Esophagus muscularis mucosa (tissue), 4 donors: ENCODE measurements around the gene PGP. TPM values are rescaled to one million over a fixed set of nuclear protein-coding genes. Genes with fewer than 3 reads are reported as not detected.

ENCODE experiments used
- DNase-seq: peaks from one replicate; pipeline ENCODE4 v3.0.0-alpha.2; 2017; ENCODE audit errors: extremely low spot score
- H3K27ac ChIP-seq, 4 donors: fragments of 200-600 bp; sonication (generic); replicated peaks in 1 of 4; 1 replicate in 3 of 4; 2 replicates in 1 of 4; pipeline ENCODE4 v1.5.1; 2016 to 2019; ENCODE audit warnings: mild to moderate bottlenecking in 1 of 4
- H3K27me3 ChIP-seq, 4 donors: fragments of 200-600 bp; sonication (generic); one replicate each; pipeline versions ENCODE4 v1.5.1 to v1.6.0; 2016 to 2019
- H3K36me3 ChIP-seq, 4 donors: fragments of 200-600 bp; sonication (generic); one replicate each; pipeline ENCODE4 v1.5.1; 2016 to 2019
- H3K4me1 ChIP-seq, 4 donors: fragments of 200-600 bp; sonication (generic); one replicate each; pipeline ENCODE4 v1.5.1; 2016 to 2019
- H3K4me3 ChIP-seq, 4 donors: fragments of 200-600 bp; sonication (generic); 1 replicate in 2 of 4; 2 replicates in 2 of 4; pipeline ENCODE4 v1.5.1; 2016 to 2019; ENCODE audit warnings: mild to moderate bottlenecking in 4 of 4, moderate library complexity in 1 of 4
- H3K9me3 ChIP-seq, 4 donors: fragments of 200-600 bp; sonication (generic); 1 replicate in 3 of 4; 2 replicates in 1 of 4; pipeline ENCODE4 v1.5.1; 2016 to 2019
- CTCF ChIP-seq, 3 experiments: fragments of 200-600 bp in 2 of 3; fragments of 450-650 bp in 1 of 3; sonication (generic) in 2 of 3; IDR thresholded peaks; one replicate each; pipeline ENCODE4 v1.5.1; 2017 to 2019; ENCODE audit warnings: antibody characterized with exemption in 3 of 3, mild to moderate bottlenecking in 2 of 3, moderate library complexity in 1 of 3
- EP300 ChIP-seq: sonication (generic); formaldehyde crosslinking; IDR thresholded peaks from one replicate; pipeline ENCODE4 v1.6.1; 2017; ENCODE audit warnings: antibody characterized with exemption
- POLR2A ChIP-seq: fragments of 450-650 bp; IDR thresholded peaks from one replicate; pipeline ENCODE4 v1.6.1; 2017; ENCODE audit warnings: antibody characterized with exemption, moderate library complexity, mild to moderate bottlenecking, low read depth
- POLR2AphosphoS5 ChIP-seq, 2 donors: sonication (generic); formaldehyde crosslinking; IDR thresholded peaks; one replicate each; pipeline ENCODE4 v1.6.1; 2017; ENCODE audit warnings: antibody characterized with exemption in 2 of 2
- WGBS: methylation state at CpG from one replicate; pipeline ENCODE4 v1.1.5; 2018; 5-methylcytosine and 5-hydroxymethylcytosine counted together
- intact Hi-C: fragments of 100-400 bp; cut with DNase I; formaldehyde crosslinking; loops from one replicate; pipeline ENCODE4 v1.15.1; 2023
- total RNA-seq, 4 donors: library from RNA; depleted of rRNA; stranded (reverse); fragments of >200 nt; gene quantifications; one replicate each; pipeline versions ENCODE4 v1.1.0 to v1.2.1, GENCODE V29; 2016

Gene PGP
- total RNA-seq, 4 donors from 2014 or later, result 8.9 to 20.0 (median 13.7) TPM

DNA sequence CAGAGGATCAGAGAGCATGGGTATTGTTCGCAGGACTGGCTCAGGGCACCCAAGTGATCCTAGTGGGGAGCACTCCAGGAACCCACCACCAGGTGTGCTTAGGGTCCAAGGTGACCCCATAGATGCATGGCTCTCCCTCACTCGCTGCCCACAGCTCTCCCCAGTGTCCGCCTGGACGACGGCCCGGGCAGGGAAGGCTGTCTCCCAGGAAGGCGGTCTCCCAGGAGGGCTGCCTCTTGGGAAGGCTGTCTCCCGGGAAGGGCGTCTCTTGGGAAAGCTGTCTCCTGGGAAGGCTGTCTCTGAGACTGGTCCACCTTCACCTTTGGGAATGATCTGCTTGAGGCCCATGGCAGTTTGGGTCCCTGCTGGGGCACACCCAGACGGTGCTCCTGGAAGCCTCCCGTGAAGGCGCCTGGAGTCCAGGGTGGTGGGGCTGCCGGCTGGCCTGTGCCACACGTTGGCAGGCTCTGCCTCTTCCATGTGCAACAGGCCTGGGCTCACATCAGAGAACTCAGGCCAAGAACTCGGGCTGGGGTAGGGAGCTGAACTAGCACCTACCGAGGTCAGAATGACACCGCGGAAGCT, 31.8 kb upstream of the PGP start:
- intact Hi-C loops, result no loop called here

GRCh38 chr16:2244926-2245795, 30.5 kb upstream of the PGP start:
- intact Hi-C loops, result no loop called here
- WGBS, result 92% methylated on average over 24 of the region's 30 CpGs
- peaks cover 42 to 74% (median 68%) of the 10 kb centered on the region in 4 donors for H3K36me3 ChIP-seq
- no peak overlapping the region for H3K4me3 ChIP-seq
- DNase-seq, result no peak
- no peak for TF ChIP-seq POLR2A
- TF ChIP-seq POLR2AphosphoS5 (IDR thresholded peaks at IDR 0.05), result no peak
- no peak for TF ChIP-seq EP300
- TF ChIP-seq CTCF (IDR thresholded peaks at IDR 0.05), result no peak
- no peaks in the 10 kb centered on the region for H3K27me3 ChIP-seq
- H3K4me1 ChIP-seq, result peaks cover 9 to 11% (median 10%) of the 10 kb centered on the region in 4 donors
- no peak overlapping the region for H3K27ac ChIP-seq
- no peaks in the 10 kb centered on the region for H3K9me3 ChIP-seq

More for the DNA sequence above, 31.8 kb upstream of the PGP start:
- Histone ChIP-seq H3K4me1 (peaks cover 16 to 19% (median 17%) of the 10 kb centered on the region in 4 donors), H3K36me3 (peaks cover 42 to 65% (median 58%) of the 10 kb centered on the region in 4 donors), H3K4me3 (no peak overlapping the region), H3K27me3 (no peaks in the 10 kb centered on the region), H3K27ac (no peak overlapping the region), H3K9me3 (no peaks in the 10 kb centered on the region)
- TF ChIP-seq EP300 (no peak), CTCF (IDR thresholded peaks at IDR 0.05) (no peak), POLR2AphosphoS5 (IDR thresholded peaks at IDR 0.05) (no peak), POLR2A (no peak)
- 100% methylated on average over 1 of the region's 18 CpGs for WGBS
- DNase-seq, result no peak

DNA sequence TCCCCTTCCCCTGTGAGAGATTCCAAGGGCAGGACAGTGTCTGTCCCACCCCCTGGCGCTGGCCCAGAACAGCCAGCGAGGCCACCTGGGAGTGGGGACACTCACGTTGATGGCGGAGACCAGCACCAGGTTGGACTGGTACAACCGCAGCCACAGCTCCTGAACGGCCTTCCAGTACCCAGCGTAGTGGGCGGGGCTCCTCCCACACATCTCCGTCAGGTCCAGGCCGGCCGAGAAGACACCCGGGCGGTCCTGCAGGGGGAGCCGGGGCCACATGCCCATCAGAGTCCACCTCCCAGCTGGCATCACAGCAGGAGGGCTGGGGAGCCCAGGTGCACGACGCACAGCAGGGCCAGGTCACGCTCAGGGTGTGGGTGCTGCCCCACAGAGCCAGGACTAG, 29.7 kb upstream of the PGP start:
- Histone ChIP-seq H3K27me3 (no peaks in the 10 kb centered on the region), H3K4me3 (no peak overlapping the region), H3K9me3 (no peaks in the 10 kb centered on the region), H3K36me3 (peaks cover 42 to 81% (median 77%) of the 10 kb centered on the region in 4 donors), H3K27ac (no peak overlapping the region), H3K4me1 (peaks cover under 1 to 3% (median 2%) of the 10 kb centered on the region in 4 donors)
- intact Hi-C loops, result no loop called here
- TF ChIP-seq EP300 (no peak), POLR2AphosphoS5 (IDR thresholded peaks at IDR 0.05) (no peak), CTCF (IDR thresholded peaks at IDR 0.05) (no peak), POLR2A (no peak)
- WGBS, result 79% methylated on average over 12 of the region's 17 CpGs
- no peak for DNase-seq

- 92% methylated on average over 10 of the region's 11 CpGs for WGBS
- no peaks in the 10 kb centered on the region for H3K27me3 ChIP-seq
- DNase-seq, result no peak
- H3K36me3 ChIP-seq, result peaks cover 42 to 79% (median 77%) of the 10 kb centered on the region in 4 donors
- H3K4me1 ChIP-seq, result peaks cover 0 to 2% (median 1%) of the 10 kb centered on the region in 4 donors
- TF ChIP-seq EP300 (no peak), POLR2A (no peak), POLR2AphosphoS5 (IDR thresholded peaks at IDR 0.05) (no peak), CTCF (IDR thresholded peaks at IDR 0.05) (no peak)
- H3K27ac ChIP-seq, result no peak overlapping the region
- intact Hi-C loops, result no loop called here
- H3K4me3 ChIP-seq, result no peak overlapping the region
- H3K9me3 ChIP-seq, result no peaks in the 10 kb centered on the region
These were observed 29.1 kb upstream of the PGP start for GRCh38 chr16:2243781-2244180.
